ENCODE results near the gene DMKN.

DMKN gene

DNA sequence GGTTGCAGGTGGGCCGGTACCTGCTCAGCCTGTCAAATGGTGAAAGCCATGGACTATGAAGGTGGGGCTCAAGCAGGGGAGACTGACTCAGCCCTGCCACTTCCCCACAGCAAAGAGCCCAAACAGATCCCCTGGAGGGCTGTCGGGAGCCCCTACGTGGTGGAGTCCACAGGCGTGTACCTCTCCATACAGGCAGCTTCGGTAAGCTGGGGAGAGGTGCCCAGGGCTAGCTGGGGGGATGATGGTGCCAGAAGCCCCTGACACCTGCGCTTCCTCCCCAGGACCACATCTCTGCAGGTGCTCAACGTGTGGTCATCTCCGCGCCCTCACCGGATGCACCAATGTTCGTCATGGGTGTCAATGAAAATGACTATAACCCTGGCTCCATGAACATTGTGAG lies 28.8 kb upstream of the DMKN start:
- Histone ChIP-seq H3K27ac (ENCODE audit: low read depth, low read length) (no peak overlapping the region), H3K27me3 (ENCODE audit: control insufficient read depth, low read length) (no peaks in the 10 kb centered on the region), H3F3A (ENCODE audit: control insufficient read depth, insufficient read depth) (no peaks in the 10 kb centered on the region), H3K4me3 (ENCODE audit: low read length) (no peak overlapping the region), H3K36me3 (ENCODE audit: control insufficient read depth, low read length) (peaks cover 37% of the 10 kb centered on the region), H3K79me2 (ENCODE audit: control insufficient read depth, low read length) (peaks cover 39% of the 10 kb centered on the region), H3K9me3 (ENCODE audit: control insufficient read depth, insufficient read depth, low read length) (no peaks in the 10 kb centered on the region), H4K20me1 (ENCODE audit: control insufficient read depth, insufficient read depth, low read depth, low read length) (peaks cover 2% of the 10 kb centered on the region; the same call in 1 of the 2 replicates), H3K4me2 (ENCODE audit: low read length) (no peak overlapping the region), H3K9me2 (replicated peaks; ENCODE audit: control insufficient read depth, low read length) (no peaks in the 10 kb centered on the region), H3K4me1 (ENCODE audit: control insufficient read depth, low read length) (peaks cover 34% of the 10 kb centered on the region)
- TF ChIP-seq, protein P1, sequence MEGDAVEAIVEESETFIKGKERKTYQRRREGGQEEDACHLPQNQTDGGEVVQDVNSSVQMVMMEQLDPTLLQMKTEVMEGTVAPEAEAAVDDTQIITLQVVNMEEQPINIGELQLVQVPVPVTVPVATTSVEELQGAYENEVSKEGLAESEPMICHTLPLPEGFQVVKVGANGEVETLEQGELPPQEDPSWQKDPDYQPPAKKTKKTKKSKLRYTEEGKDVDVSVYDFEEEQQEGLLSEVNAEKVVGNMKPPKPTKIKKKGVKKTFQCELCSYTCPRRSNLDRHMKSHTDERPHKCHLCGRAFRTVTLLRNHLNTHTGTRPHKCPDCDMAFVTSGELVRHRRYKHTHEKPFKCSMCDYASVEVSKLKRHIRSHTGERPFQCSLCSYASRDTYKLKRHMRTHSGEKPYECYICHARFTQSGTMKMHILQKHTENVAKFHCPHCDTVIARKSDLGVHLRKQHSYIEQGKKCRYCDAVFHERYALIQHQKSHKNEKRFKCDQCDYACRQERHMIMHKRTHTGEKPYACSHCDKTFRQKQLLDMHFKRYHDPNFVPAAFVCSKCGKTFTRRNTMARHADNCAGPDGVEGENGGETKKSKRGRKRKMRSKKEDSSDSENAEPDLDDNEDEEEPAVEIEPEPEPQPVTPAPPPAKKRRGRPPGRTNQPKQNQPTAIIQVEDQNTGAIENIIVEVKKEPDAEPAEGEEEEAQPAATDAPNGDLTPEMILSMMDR (IDR thresholded peaks at IDR 0.05; ENCODE audit: low read depth, low read length, poor library complexity, severe bottlenecking), result no peak
- TF ChIP-seq EZH2phosphoT487 (IDR thresholded peaks at IDR 0.05; ENCODE audit: borderline replicate concordance, low read length), result no peak

DNA sequence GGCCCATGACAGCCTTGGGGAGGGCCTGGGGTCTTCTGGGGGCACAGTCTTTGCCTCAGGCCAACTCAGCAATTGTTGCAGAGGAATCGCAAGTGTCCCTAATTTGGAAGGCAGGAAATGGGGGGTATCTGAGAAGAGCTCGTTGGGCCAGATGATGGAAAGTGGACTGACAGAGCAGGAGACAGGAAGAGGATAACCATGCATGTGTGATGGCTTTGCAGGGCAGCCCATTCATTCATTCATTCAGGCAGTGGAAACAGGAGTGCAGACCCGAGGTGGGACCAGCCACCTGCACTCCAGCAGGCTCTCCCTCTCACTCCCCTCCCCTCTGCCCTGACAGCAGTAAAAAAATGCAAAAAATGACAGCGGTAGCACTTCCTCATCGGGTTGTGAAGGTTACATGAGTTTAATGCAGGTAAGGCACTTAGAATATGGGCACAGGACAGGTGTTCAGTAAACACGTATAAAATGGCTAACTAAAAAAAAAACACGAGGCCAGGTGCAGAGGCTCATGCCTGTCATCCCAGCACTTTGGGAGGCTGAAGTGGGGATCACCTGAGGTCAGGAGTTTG lies 27.0 kb upstream of the DMKN start:
- no peak for TF ChIP-seq EZH2phosphoT487 (IDR thresholded peaks at IDR 0.05; ENCODE audit: borderline replicate concordance, low read length)
- TF ChIP-seq, protein P1 (IDR thresholded peaks at IDR 0.05; ENCODE audit: low read depth, low read length, poor library complexity, severe bottlenecking), result no peak
- Histone ChIP-seq H3K9me2 (replicated peaks; ENCODE audit: control insufficient read depth, low read length) (no peaks in the 10 kb centered on the region), H3F3A (ENCODE audit: control insufficient read depth, insufficient read depth) (no peaks in the 10 kb centered on the region), H3K79me2 (ENCODE audit: control insufficient read depth, low read length) (peaks cover 22% of the 10 kb centered on the region), H3K4me2 (ENCODE audit: low read length) (0 out of 2 replicates have a peak overlapping the region, but pooled peaks have one; percentile 22), H3K4me3 (ENCODE audit: low read length) (no peak overlapping the region), H4K20me1 (ENCODE audit: control insufficient read depth, insufficient read depth, low read depth, low read length) (no peaks in the 10 kb centered on the region), H3K36me3 (ENCODE audit: control insufficient read depth, low read length) (peaks cover 34% of the 10 kb centered on the region), H3K27me3 (ENCODE audit: control insufficient read depth, low read length) (no peaks in the 10 kb centered on the region), H3K9me3 (ENCODE audit: control insufficient read depth, insufficient read depth, low read length) (no peaks in the 10 kb centered on the region), H3K4me1 (ENCODE audit: control insufficient read depth, low read length) (peaks cover 25% of the 10 kb centered on the region), H3K27ac (ENCODE audit: low read depth, low read length) (no peak overlapping the region)

DNA sequence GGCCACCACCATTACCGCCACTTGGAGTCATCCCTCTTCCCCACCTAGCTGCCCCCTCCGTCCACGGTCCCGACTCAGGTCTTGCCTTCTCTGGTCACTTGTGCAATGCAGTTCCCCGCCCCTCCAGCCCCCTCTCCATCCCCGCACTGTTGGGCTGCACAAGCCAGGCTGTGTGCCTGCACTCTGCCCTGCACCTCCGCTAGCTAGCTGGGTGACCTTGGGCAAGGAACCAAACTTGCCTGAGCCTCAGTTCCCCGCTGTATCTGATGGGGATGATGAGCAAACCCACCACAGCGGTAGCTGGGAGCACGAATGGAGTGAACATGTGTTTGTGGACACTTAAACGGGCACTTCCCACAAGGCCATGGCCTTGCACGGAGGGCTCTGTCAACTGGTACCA lies 26.4 kb upstream of the DMKN start:
- Histone ChIP-seq H3K4me2 (ENCODE audit: low read length) (no peak overlapping the region), H3K9me3 (ENCODE audit: control insufficient read depth, insufficient read depth, low read length) (no peaks in the 10 kb centered on the region)

More for the DNA sequence above, 26.4 kb upstream of the DMKN start:
- Histone ChIP-seq H3K4me3 (ENCODE audit: low read length) (no peak overlapping the region), H3K27ac (ENCODE audit: low read depth, low read length) (no peak overlapping the region), H3K36me3 (ENCODE audit: control insufficient read depth, low read length) (peaks cover 29% of the 10 kb centered on the region), H3K4me1 (ENCODE audit: control insufficient read depth, low read length) (peaks cover 25% of the 10 kb centered on the region), H3F3A (ENCODE audit: control insufficient read depth, insufficient read depth) (no peaks in the 10 kb centered on the region), H3K27me3 (ENCODE audit: control insufficient read depth, low read length) (no peaks in the 10 kb centered on the region), H4K20me1 (ENCODE audit: control insufficient read depth, insufficient read depth, low read depth, low read length) (no peaks in the 10 kb centered on the region), H3K79me2 (ENCODE audit: control insufficient read depth, low read length) (peaks cover 16% of the 10 kb centered on the region), H3K9me2 (replicated peaks; ENCODE audit: control insufficient read depth, low read length) (no peaks in the 10 kb centered on the region)
- no peak for TF ChIP-seq EZH2phosphoT487 (IDR thresholded peaks at IDR 0.05; ENCODE audit: borderline replicate concordance, low read length)
- TF ChIP-seq, protein P1 (IDR thresholded peaks at IDR 0.05; ENCODE audit: low read depth, low read length, poor library complexity, severe bottlenecking), result no peak

Data from DOHH2 (cell line).